GM21576 (cell line): ENCODE results near the gene MYZAP.

Experiments used
- ATAC-seq: cut with Tn5 transposase; IDR thresholded peaks from one replicate; pipeline ENCODE4 v1.9.1; 2021; ENCODE audit warnings: mild to moderate bottlenecking, moderate library complexity; ENCODE audit not compliant: unreplicated experiment

Gene MYZAP

GRCh38 chr15:57655053-57655452 lies 63.3 kb downstream of the MYZAP start:
- ATAC-seq, result no peak

GRCh38 chr15:57655809-57656208 lies 64.1 kb downstream of the MYZAP start:
- ATAC-seq, result no peak

- ATAC-seq, result no peak
Measured at GRCh38 chr15:57656434-57656833, 64.7 kb downstream of the MYZAP start.

- no peak for ATAC-seq
Measured at GRCh38 chr15:57657619-57658018, 65.9 kb downstream of the MYZAP start.

- ATAC-seq, result no peak
Measured at GRCh38 chr15:57662091-57662744, 70.5 kb downstream of the MYZAP start.

- ATAC-seq, result no peak
Measured at GRCh38 chr15:57662802-57663201, 71.1 kb downstream of the MYZAP start.

- no peak for ATAC-seq
Measured at GRCh38 chr15:57663262-57663661, 71.6 kb downstream of the MYZAP start.

- no peak for ATAC-seq
Measured at GRCh38 chr15:57665194-57665593, 73.5 kb downstream of the MYZAP start.

- ATAC-seq, result no peak
Measured at GRCh38 chr15:57665939-57666338, 74.2 kb downstream of the MYZAP start.

- no peak for ATAC-seq
Measured at GRCh38 chr15:57667171-57667849, 75.6 kb downstream of the MYZAP start.

- ATAC-seq, result no peak
Measured at GRCh38 chr15:57668016-57668415, 76.3 kb downstream of the MYZAP start.

- ATAC-seq, result no peak
Measured at GRCh38 chr15:57671636-57672035, 79.9 kb downstream of the MYZAP start.

GRCh38 chr15:57675481-57676181 lies 83.9 kb downstream of the MYZAP start:
- no peak for ATAC-seq

GRCh38 chr15:57676585-57676984 lies 84.9 kb downstream of the MYZAP start:
- ATAC-seq, result no peak

- ATAC-seq, result no peak
Measured at GRCh38 chr15:57677204-57677603, 85.5 kb downstream of the MYZAP start.

GRCh38 chr15:57680021-57680420 lies 88.3 kb downstream of the MYZAP start:
- no peak for ATAC-seq

GRCh38 chr15:57681011-57681410 lies 89.3 kb downstream of the MYZAP start:
- ATAC-seq, result no peak

- ATAC-seq, result no peak
Measured at GRCh38 chr15:57683481-57683880, 91.8 kb downstream of the MYZAP start.

- ATAC-seq, result no peak
Measured at GRCh38 chr15:57684491-57685151, 92.9 kb downstream of the MYZAP start.

GRCh38 chr15:57685306-57686095 lies 93.8 kb downstream of the MYZAP start:
- ATAC-seq, result no peak

- no peak for ATAC-seq
Measured at GRCh38 chr15:57686657-57687056, 95.0 kb downstream of the MYZAP start.
